C4-2B (cell line): ENCODE results near the gene SMPD3.

Experiments
- H3K27ac ChIP-seq: fragments of 450-650 bp; 2 replicates; pipeline ENCODE4 v1.5.1; 2017
- ZFX ChIP-seq: fragments of 450-650 bp; IDR thresholded peaks from 2 replicates; pipeline ENCODE4 v1.6.1; 2017
- TF ChIP-seq, protein P1 (sequence below): fragments of 450-650 bp; conservative IDR thresholded peaks from 2 replicates; pipeline ENCODE4 v1.5.1; 2017; ENCODE audit warnings: mild to moderate bottlenecking

SMPD3 gene

DNA sequence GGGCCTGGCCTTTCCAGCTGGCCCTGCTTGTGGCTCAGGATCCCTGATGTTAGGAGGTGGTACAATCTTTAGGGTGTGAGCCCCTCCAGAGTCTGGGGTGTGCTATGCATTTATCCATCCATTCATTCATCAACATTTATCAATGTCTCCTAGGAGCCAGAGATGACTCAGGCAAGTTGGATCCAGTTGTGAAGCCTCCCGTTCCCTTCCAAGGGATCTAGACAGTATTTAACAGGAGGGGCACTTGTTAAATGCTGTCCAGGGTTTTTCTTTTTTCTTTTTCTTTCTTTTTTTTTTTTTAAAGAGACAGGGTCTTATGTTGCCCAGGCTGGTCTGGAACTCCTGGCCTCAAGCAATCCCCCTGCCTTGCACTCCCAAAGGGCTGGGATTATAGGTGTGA is 42.0 kb upstream of the SMPD3 start:
- peak overlapping the region; percentile 6; the same call in 1 of the 2 replicates for H3K27ac ChIP-seq
- TF ChIP-seq, protein P1, sequence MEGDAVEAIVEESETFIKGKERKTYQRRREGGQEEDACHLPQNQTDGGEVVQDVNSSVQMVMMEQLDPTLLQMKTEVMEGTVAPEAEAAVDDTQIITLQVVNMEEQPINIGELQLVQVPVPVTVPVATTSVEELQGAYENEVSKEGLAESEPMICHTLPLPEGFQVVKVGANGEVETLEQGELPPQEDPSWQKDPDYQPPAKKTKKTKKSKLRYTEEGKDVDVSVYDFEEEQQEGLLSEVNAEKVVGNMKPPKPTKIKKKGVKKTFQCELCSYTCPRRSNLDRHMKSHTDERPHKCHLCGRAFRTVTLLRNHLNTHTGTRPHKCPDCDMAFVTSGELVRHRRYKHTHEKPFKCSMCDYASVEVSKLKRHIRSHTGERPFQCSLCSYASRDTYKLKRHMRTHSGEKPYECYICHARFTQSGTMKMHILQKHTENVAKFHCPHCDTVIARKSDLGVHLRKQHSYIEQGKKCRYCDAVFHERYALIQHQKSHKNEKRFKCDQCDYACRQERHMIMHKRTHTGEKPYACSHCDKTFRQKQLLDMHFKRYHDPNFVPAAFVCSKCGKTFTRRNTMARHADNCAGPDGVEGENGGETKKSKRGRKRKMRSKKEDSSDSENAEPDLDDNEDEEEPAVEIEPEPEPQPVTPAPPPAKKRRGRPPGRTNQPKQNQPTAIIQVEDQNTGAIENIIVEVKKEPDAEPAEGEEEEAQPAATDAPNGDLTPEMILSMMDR: no peak

DNA sequence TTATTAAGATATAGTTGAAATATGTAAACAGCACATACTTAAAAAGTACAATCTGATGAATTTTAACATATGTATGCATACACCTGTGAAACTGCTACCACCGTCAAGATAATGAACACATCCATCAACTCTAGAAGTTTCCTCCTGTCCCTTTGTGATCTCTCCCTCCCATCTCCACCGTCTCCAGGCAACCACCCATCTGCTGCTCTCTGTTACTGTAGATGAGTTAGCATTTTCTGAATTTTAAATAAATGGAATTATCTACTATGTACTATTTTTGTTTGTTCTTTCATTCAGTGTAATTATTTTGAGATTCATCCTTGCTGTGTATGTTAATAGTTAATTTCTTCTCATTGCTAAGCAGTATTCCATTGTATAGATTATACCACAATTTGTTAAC is 40.2 kb upstream of the SMPD3 start:
- TF ChIP-seq, protein P1: no peak
- TF ChIP-seq ZFX: no peak
- H3K27ac ChIP-seq: no peak overlapping the region

GRCh38 chr16:68487669-68488068 is 39.4 kb upstream of the SMPD3 start:
- TF ChIP-seq, protein P1: no peak
- no peak for TF ChIP-seq ZFX

GRCh38 chr16:68487203-68487514 is 38.9 kb upstream of the SMPD3 start:
- no peak overlapping the region for H3K27ac ChIP-seq
- no peak for TF ChIP-seq ZFX
- TF ChIP-seq, protein P1: no peak

More at GRCh38 chr16:68487669-68488068, 39.4 kb upstream of the SMPD3 start:
- H3K27ac ChIP-seq: no peak overlapping the region

- TF ChIP-seq, protein P1: no peak
- TF ChIP-seq ZFX: no peak
These were observed 38.3 kb upstream of the SMPD3 start for GRCh38 chr16:68486502-68487202.

DNA sequence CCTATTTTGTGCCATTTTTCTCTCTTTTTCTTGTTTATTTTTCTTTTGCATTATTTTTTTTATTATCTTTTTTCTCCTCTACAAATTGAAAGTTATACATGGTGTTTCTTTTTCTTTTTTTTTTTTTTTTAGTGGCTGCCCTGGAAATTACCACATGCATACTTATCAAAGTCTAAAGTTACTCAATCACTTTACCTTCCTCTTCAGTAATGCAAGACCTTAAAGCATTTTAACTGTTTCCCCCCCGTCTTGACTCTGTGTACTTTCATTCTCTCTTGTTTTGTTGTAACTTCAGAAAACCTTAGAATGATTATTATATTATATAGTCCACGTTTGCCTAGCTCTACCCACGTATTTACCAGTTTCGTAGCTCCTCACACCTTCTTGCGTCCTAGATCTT is 33.3 kb upstream of the SMPD3 start:
- TF ChIP-seq ZFX: no peak
- TF ChIP-seq, protein P1: no peak

More at GRCh38 chr16:68486502-68487202, 38.3 kb upstream of the SMPD3 start:
- H3K27ac ChIP-seq: no peak overlapping the region

DNA sequence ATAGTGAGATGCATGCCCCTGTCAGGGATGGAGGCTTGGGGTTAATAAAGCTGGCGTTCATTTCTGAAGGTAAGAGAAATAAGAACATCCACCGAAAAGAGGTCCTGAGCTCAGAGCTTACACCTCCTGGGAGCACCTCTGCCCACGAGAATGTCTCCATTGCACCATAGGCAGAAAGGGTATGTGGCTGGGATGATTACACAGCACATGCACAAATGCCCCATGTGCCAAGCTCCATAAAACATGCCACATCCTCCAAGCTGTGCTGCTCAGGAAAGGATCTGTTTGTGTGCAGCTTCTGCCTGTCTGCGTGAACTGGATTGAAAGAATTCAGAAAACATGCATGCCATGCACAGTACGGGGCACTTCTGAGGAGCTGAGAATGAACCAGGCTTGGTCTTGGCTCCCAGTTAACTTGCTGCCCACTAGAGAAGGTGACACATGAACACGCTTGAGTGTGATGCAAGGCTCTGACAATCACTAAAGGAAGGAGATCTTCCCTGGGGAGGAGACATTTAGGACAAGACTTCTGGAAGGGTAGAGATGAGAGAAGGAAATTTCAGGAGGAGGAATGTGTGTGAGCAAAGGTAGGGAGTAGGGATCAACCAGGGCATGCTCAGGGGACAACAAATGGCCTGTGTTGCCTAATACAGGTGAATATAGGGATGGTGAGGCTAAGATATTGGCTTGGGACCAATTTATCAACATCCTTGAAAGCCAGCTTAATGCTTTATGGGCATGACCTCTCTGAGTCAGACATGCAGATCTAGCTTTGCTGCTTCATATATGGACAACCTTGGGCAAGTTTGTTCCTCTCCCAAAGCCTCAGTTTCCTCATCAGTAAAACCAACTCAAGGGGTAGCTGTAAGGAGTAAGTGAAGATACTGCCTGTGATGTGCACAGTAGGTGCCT is 32.0 kb upstream of the SMPD3 start:
- TF ChIP-seq ZFX: no peak
- TF ChIP-seq, protein P1: no peak
- no peak overlapping the region for H3K27ac ChIP-seq

More for the DNA sequence above, 33.3 kb upstream of the SMPD3 start:
- H3K27ac ChIP-seq: no peak overlapping the region
